Retinal pigment epithelial cell (primary cell): ENCODE data around the gene LPCAT3.
A peak's percentile ranks its signal among the peaks of the same experiment; 100 is the strongest.

Source experiments
- DNase-seq: peaks from one replicate; pipeline ENCODE4 v3.0.0-alpha.2; 2010; ENCODE audit warnings: low read depth
- H3K4me3 ChIP-seq: 2 replicates; pipeline ENCODE4 v1.5.1; 2011; ENCODE audit warnings: mild to moderate bottlenecking, low read length, control low read depth, moderate library complexity
- TF ChIP-seq, protein P1 (sequence below): conservative IDR thresholded peaks from 2 replicates; pipeline ENCODE4 v1.5.1; 2011; ENCODE audit warnings: low read depth, low read length, control low read depth, inconsistent platforms

Gene LPCAT3, protein sequence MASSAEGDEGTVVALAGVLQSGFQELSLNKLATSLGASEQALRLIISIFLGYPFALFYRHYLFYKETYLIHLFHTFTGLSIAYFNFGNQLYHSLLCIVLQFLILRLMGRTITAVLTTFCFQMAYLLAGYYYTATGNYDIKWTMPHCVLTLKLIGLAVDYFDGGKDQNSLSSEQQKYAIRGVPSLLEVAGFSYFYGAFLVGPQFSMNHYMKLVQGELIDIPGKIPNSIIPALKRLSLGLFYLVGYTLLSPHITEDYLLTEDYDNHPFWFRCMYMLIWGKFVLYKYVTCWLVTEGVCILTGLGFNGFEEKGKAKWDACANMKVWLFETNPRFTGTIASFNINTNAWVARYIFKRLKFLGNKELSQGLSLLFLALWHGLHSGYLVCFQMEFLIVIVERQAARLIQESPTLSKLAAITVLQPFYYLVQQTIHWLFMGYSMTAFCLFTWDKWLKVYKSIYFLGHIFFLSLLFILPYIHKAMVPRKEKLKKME

DNA sequence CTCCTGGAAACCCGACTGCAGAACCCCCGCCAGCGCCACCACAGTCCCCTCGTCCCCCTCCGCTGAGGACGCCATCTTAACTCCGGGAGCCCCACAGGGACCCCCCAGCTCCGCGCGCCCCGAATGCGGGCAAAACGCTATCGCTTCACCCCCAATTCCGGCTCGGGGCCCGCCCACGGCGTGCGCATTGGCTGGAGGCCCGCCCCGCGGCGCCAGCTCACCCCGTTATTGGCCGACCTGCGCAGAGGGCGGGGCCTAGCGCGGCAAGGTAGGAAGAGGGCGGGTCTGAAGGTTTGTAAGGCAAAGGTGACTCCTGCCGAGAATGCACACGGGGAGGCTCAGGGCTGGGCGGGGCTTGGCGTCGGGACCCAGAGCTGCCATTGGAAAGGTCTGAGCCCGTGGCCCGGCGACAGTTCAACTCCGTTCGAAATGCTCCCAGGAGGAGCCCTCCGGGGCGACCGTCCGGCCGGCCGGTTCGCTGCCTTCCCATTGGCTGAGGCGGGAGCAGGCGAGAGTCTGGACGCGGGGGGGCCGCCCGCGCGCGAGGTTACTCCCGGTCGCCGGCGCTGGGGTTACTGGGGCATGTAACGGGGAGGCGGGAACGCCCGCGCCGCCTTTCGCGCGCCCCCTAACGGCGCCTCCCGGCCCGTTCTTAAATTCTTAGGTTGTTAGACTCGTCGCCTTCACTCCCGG, at the start of gene LPCAT3:
TSS of gene LPCAT3 (minus strand) at position 127 of the 693 bp plus-strand sequence. CDS start at position 75, 52 bp downstream.
- DNase-seq, result peak; percentile 75
- TF ChIP-seq, protein P1, sequence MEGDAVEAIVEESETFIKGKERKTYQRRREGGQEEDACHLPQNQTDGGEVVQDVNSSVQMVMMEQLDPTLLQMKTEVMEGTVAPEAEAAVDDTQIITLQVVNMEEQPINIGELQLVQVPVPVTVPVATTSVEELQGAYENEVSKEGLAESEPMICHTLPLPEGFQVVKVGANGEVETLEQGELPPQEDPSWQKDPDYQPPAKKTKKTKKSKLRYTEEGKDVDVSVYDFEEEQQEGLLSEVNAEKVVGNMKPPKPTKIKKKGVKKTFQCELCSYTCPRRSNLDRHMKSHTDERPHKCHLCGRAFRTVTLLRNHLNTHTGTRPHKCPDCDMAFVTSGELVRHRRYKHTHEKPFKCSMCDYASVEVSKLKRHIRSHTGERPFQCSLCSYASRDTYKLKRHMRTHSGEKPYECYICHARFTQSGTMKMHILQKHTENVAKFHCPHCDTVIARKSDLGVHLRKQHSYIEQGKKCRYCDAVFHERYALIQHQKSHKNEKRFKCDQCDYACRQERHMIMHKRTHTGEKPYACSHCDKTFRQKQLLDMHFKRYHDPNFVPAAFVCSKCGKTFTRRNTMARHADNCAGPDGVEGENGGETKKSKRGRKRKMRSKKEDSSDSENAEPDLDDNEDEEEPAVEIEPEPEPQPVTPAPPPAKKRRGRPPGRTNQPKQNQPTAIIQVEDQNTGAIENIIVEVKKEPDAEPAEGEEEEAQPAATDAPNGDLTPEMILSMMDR, result peak; percentile 72
- peak within 1 kb of the TSS; percentile 88 for H3K4me3 ChIP-seq

DNA sequence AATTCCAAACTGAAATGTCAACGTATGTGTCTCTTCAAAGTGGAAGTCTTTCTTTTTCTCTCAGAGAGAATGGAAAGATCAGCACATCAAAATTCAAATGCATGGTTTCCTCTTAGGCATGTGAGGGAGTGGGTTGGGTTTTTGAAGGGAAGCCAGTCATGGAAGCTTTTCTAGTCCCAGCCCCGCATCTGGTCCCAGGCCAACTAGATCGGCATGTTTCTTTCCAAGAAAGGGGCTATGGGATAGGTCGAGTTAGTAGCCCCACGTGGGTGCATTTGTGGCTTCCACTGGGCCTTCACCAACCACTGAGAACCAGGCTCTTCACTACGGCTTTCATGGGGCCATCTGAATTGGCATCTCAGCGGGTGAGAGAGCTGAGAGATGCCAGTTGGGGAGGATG, 48.8 kb upstream of the LPCAT3 start:
- TF ChIP-seq, protein P1, result no peak
- DNase-seq, result no peak
- H3K4me3 ChIP-seq, result no peak overlapping the region

DNA sequence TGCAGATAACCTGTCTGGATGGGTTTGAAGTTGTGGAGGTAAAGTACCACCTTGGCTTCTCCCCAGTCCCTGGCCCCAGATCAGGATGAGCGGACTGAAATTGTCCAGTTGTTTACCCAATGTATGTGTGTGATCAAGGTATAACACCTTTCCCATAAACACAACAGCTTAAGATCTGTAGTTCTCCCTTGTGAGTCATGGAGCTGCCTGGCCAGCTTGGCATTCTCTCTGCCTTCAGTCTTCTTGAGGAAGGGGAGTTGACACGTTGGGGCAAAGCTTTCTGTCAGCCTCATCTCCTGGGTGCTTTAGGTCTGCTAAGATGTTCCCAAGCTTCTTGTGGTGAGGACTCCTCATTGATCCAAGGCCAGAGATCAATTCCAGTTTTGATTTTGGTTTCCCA, 48.3 kb upstream of the LPCAT3 start:
- TF ChIP-seq, protein P1, result no peak
- no peak overlapping the region for H3K4me3 ChIP-seq
- DNase-seq, result no peak

DNA sequence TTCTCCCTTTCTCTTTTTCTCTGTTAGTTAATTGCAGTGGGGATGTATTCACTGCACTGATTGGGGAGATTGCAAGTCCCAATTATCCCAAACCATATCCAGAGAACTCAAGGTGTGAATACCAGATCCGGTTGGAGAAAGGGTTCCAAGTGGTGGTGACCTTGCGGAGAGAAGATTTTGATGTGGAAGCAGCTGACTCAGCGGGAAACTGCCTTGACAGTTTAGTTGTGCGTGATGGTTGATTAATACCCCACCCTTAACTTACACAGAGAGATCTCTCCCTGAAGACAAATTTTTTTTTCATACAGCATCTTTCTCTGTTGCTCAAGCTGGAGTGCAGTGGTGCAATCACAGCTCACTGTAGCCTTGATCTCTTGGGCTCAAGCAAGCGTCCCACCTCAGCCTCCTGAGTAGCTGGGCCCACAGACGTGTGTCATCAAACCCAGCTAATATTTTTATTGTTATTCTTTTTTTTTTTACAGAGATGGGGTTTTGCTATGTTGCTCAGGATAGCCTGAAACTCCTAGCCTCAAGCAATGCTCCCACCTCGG, 46.9 kb upstream of the LPCAT3 start:
- no peak for DNase-seq
- TF ChIP-seq, protein P1, result no peak
- no peak overlapping the region for H3K4me3 ChIP-seq

DNA sequence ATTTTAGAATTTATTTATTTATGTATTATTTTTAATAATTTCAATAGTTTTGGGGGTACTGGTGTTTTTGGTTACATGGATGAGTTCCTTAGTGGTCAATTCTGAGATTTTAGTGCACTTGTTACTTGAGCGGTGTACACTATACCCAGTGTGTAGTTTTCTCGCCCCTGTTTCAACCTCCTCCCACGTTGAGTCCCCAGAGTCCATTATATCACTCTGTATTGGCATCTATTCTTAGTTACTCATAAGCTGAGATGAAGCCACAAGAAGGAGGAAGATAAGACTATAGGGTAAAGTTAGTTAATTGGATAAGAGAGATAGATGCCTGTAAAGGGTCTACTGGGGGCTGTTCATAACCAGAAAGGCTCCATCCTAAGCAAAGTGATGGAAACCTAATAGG, 46.2 kb upstream of the LPCAT3 start:
- DNase-seq, result no peak
- TF ChIP-seq, protein P1, result no peak
- no peak overlapping the region for H3K4me3 ChIP-seq

DNA sequence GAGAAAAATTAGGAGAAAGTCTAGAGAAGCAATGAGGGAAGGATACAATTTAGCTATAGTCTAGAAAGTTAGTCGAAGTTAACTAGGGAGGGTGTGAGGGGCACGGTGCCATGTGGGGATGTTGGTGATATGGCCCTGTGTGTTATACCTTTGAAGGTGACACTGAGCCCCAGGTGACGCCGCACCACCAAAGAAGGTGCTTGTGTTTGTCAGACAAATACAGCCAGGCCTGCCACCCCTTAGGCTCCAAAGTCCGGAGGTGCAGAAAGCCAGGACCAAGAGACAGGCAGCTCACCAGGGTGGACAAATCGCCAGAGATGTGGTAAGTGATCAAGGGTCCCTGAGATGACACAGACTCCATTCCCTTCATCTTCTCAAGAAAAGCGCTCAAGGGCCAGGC, 43.3 kb upstream of the LPCAT3 start:
- no peak overlapping the region for H3K4me3 ChIP-seq
- DNase-seq, result no peak
- TF ChIP-seq, protein P1, result no peak
